HG03097 (cell line): ENCODE results near the gene CEP85L.

Experiments used
- ATAC-seq: cut with Tn5 transposase; IDR thresholded peaks from one replicate; pipeline ENCODE4 v1.9.1; 2021; ENCODE audit not compliant: unreplicated experiment, low FRiP score

The CEP85L gene

DNA sequence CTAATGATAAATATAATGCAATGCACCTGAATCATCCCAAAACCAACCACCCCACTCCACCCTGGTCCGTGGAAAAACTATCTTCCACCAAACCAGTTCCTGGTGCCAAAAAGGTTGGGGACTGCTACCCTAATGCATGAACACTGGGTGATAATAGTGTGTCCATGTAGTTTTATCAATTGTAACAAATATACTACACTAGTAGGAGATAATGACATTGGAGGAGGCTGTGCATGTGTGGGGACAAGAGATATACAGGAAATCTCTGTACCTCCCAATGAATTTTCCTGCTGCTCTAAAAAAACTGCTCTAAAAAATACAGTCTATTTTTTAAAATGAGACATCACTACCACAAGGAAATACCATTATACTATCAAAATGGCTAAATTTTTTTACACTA lies 20.5 kb downstream of the CEP85L start:
- no peak for ATAC-seq

DNA sequence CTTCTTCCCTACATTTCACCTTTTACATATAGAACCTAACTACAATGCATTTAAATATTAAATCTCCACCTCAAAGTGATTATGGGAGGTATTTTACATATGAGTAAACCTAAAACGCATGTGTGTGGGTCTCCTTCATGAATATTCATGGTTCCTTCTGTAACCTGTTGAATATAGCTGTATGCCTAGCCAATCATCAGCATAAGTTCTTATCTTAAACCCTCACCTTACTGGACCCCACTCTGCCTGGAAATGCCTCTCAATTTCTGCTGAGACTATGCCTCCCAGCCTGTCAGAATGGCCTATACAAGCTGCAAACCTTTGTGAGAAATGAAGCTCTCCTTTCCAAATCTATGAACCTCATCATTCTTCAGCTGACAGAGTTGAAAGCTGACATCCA lies 21.3 kb downstream of the CEP85L start:
- no peak for ATAC-seq

DNA sequence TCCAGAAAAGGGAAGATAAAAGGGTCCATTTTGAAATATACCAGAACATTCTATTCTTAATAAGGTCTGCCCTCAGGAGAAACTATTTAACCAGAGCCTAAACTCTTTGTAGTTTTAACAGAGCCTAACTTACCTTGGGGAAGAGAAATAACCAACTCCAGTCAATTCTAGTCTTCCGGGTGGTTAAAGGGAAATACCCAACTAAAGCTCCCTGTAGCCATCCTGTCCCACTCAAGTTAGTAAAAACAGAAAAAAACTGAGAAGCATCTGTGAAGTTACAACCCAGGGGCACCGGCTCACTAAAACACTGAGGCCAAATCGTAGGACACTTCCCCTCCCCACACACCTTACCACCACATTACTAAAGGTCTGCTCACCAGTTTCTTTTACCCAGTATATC lies 23.7 kb downstream of the CEP85L start:
- ATAC-seq: no peak

DNA sequence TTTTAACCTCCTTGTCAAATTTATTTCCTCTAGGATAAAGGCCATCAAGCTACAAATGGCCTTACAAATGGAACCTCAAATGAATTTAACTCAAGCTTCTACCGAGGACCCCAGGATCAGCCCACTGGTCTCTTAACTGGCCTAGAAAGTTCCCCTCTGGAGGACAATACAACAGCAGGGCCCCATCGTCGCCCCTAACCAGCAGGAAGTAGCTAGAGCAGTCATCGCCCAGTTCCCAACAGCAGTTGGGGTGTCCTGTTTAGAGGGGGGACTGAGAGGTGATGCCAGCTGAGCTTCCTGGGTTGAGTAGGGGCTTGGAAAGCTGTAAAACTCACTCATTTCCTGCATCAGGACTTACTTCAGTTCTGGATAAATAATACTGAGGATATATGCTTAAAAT lies 25.6 kb downstream of the CEP85L start:
- ATAC-seq: no peak

DNA sequence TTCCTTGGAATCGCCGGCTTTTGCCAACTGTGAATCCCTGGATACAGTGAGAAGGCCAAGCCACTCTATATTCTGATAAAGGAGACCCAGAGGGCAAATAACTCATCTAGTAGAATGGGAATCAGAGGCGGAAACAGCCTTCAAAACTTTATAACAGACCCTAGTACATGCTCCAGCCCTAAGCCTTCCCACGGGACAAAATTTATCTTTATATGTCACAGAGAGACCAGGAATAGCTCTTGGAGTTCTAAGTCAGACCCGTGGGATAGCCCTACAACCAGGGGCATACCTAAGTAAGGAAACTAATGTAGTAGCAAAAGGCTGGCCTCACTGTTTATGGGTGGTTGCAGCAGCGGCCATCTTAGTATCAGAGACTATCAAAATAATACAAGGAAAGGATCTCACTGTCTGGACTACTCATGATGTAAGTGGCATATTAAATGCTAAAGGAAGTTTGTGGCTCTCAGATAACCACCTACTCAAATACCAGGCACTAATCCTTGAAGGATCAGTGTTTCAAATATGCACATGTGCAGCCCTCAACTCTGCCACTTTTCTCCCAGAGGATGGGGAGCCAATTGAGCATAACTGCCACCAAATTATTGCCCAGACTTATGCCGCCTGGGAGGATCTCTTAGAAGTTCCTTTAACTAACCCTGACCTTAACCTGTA lies 29.5 kb downstream of the CEP85L start:
- ATAC-seq: no peak

DNA sequence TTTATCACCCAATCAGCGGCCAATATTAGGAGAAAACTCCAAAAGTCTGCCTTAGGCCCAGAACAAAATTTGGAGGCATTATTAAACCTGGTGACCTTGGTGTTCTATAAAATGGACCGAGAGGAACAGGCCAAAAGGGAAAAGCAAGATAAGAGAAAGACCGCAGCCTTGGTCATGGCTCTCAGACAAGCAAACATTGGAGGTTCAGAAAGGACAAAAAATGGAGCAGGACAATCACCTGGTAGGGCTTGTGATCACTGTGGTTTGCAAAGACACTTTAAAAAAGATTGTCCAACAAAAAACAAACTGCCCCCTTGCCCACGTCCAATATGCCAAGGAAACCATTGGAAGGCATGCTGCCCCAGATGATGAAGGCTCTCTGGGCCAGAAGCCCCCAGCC lies 31.2 kb downstream of the CEP85L start:
- ATAC-seq: no peak

DNA sequence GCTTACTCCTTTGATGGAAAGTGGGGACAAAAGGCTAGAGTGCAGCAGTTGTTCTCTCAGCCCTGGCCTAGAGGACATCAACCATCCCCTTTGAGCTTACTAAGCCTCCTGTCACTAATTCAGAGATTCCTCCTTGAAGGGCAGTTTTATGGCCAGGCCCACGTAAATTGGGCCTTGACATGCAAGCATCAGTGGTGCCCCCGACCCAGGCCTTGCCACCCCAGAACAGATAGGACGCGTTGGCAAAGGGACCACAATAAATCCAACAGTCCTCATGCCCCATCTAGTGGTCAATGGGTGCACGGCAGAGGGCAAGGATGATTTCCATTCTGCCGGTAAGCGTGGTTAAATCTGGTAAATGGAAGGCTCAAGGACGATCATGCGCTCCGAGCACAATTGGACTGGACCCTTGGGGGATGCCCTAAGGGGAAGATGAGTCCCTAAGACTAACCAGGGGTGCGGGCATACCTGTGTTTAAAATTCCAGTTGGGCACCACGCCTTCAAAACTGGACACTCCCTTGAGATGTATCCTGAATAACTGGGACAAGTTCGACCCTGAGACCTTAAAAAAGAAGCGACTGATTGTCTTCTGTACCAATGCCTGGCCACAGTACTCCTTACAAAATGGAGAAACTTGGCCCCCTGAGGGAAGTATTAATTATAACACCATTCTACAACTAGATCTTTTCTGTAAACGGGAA lies 32.6 kb downstream of the CEP85L start:
- peak; percentile 82 for ATAC-seq

DNA sequence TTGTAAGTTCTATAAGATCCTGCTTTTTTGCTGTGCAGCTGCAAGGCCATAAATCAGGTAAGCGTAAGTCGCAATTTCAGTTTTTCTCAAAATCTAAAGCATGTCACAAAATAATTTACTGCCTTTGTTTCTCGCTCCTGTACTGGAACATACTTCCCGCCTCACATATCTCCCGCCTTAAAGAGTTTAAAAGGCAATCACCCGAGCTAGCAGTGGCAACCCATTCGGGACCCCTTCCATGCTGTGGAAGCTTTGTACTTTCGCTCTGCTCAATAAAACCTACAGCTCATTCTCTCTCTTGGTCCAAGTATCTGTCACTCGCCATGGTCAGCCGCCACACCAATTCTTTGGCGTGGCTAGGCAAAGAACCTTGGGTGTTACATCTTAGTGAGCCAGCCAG lies 34.0 kb downstream of the CEP85L start:
- ATAC-seq: no peak

DNA sequence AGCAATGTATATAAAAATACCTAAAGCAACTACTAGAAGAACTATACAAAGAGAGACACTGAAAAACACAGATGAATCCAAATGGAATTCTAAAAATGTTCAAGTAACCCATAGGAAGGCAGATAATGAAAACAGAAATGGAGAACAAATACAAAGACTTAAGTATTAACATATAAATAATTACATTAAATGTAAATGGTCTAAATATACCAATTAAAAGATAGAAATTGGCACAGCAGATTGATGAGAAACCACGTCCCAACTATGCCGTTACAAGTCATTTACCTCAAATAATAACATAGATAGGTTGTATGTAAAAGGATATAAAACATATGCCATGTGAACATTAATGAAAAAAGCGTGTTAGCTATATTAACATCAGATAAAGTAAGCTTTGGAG lies 40.1 kb downstream of the CEP85L start:
- no peak for ATAC-seq

DNA sequence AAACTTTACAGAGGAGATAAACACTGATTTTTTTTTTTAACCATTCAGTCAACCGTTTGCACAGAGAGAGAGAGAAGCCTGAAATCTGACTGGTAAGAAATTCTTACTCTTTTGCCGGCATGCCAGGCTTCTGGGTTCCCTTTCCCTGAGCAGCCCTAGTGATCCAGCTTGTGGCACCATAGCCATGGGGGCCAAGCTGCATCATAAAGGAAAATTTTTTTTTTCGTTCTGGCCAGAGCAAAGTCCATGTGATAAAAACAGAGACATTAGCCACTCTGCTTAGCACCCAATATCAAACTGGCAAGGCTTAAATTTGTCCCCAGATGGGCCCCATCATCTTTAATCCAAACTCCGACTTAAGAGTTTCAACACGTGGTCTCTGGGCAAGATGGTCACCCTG lies 44.5 kb downstream of the CEP85L start:
- no peak for ATAC-seq

DNA sequence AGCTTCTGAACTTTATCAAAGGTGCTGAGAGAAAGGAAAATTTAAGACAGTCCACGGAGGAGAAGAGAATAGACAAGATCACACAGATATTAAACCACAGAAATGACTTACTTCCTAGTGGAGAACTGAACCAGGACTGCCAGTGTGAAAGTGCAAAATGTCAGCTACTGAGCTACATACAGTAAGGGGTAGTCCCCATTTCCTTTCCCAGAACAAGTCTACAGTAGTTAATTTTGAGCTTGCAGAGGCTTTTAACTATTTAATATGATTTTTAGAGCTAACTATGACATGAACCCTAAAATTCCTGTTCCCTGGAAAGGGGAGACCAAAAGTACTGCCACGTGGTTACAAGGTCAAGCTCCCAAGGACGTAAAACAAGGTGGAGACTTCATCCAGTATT lies 45.1 kb downstream of the CEP85L start:
- no peak for ATAC-seq

DNA sequence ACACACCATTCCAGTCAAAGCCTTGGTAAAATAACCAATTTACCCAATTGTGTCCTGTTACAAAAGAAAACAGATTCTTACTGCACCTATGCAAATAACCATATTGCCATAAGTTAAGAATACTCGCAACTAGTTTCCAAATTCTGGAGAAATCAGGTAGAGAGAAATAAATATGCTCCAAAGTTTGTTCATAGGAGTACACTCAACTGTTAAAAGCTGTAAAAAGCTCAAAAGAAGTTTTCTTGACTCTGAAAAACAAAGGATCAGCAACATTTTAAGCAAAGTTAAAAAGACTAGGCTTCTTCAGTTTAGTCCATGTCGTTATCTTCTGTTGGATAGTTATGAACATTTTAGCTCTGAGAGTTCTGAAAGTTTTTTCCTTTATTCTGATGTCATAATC lies 48.0 kb downstream of the CEP85L start:
- ATAC-seq: no peak

DNA sequence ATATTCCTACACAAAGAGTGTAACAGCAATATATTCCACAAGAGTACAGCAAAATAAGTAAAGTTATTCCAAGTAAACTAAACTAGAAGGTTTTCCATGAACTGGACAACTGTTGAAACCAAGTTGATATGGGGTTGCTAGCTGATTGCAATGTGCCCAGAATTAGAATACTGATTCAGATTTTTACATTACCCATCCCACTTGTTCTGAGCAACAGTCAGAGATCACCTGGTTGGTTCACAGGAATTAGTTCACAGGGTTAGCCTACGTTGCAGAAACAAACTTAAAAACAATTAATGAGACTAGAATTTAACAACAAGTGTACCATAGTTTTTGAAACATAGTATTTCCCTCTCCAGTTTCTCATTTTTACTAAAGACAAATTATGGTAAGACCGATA lies 49.1 kb downstream of the CEP85L start:
- ATAC-seq: no peak

DNA sequence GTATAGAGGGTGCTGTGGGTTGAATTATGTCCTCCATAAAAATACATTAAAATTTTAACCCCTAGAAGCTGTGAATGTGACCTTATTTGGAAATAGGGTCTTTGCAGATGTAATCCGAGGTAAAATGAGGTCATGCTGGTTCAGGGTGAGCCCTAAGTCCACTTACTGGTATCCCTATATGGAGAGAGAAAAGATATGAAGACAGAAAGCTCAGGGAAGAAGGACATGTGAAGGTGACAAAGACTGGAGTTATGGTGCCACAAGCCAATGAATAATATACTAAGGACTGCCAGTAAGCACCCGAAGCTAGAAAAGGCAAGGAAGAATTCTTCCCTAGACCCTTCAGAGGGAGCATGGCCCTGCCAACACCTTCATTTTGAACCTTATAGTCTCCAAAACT lies 53.1 kb downstream of the CEP85L start:
- no peak for ATAC-seq

DNA sequence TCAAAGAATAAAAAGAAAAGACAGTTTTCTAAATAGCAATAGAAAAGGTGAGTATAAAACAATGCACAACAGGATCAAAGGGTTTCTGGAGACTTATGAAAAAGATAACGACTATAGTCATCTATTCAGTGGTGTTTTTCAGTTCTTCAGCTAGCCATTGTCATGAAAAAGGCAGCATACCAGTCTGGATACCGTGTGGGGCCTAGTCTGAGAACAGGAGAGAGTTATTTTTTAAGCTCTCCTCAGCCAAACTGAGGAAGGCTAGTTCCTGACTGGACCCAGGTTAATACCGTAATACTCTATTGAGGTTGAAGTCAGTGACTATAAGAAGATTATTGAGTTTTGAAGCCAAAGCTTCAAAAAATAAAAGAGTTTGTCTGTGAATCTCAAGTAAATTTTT lies 53.8 kb downstream of the CEP85L start:
- ATAC-seq: no peak

DNA sequence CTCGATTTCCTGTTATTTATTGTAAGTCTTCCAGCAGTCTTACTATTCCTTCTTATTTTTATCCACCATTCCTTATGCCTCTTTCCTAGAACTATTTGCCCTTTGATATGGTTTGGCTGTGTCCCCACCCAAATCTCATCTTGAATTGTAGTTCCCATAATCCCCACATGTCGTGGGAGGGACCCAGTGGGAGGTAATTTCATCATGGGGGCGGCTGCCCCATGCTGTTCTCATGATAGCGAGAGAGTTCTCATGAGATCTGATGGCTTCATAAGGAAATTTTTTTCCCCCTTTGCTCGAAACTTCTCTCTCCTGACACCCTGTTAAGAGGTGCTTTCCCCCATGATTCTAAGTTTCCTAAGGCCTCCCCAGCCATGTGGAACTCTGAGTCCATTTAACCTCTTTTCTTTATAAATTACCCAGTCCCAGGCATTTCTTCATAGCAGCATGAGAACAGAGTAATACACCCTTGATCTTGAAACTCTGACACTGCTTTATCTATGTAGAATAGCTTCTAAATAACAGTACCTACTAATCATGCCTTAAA lies 54.5 kb downstream of the CEP85L start:
- no peak for ATAC-seq

DNA sequence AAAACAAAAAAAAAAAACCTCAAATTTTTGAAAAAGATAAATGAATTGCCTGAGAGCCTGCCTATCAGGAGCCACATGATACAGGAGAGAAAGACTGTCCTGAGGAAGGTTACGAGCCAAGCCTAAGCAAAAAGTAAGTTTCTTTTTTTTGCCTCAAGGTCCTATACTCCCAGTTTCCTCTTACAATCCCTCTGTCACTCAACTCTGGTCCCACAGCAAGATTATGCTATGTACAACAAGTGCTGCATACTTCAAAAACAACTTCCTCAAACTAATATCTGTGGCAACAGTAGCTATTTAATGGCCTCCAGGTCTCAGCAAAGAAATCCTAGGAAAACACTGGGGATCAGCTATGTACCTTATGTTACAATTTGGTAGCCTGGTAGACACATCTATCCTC lies 56.5 kb downstream of the CEP85L start:
- ATAC-seq: no peak

DNA sequence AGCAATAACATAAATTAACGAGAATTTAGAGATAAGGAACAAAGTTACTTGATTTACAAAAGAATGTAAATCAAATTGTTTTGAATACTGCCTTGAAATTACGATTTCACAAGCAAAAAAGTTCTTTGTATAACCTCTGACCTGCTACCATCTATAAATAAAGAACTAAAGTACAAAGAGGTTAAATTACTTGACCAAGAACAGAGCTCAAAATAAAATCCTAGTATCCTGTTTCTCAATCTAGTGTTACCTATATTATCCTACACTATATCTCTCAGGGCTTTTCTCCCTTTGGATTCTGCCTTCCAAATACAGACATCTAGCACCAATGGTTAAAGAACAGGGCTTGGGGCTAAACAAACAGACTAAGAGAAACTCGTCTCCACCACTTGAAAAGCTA lies 59.5 kb downstream of the CEP85L start:
- ATAC-seq: no peak

DNA sequence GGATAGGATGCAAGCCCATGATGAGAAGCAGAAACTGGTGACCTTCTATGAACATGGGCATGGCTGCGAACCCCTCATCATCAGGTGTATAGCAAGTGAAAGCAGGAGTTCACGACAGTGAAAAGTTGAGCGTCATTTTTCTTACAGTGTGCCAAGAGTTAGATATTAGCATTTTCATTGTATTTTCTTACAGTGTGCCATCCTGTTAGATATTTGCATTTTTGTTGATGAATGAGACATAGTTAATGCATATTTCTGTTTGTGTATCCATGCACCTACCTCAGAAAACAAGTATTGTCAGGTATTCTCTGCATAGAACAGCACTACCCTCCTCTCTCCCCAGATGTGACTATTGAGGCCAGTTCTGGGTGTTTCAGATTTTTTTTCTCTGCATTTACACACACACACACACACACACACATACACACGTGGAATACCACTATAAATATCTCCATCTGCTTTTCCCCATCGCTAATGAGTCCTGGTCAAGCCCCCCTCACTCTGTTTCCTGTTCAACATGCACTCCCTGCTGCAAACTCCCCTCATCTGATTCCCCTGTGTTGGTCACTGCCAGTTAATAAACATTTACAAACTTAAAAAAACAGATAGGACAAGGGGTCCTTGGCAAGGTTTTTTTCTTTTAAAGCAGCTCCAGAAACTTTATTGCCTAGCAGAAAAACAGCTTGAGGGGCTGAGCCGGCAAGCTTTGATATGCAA lies 61.6 kb downstream of the CEP85L start:
- ATAC-seq: no peak

DNA sequence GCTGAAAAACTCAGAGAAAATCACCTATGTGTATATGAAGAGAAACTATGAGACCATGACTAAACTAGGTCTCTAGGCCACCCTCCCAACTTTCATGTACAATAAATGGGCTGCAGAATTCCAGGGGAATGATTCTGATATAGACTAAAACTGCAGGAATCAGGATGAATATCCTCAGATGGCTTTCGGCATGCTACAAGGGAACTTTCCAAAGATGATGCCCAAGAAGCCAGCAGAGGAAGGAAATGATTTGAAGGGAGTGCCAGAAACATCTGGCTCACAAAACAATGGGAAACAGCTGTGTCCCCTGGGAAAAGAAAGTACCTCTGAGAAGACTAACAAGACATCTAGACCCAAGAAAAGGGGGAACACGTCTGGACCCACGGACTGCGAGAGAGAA lies 62.2 kb downstream of the CEP85L start:
- ATAC-seq: no peak

DNA sequence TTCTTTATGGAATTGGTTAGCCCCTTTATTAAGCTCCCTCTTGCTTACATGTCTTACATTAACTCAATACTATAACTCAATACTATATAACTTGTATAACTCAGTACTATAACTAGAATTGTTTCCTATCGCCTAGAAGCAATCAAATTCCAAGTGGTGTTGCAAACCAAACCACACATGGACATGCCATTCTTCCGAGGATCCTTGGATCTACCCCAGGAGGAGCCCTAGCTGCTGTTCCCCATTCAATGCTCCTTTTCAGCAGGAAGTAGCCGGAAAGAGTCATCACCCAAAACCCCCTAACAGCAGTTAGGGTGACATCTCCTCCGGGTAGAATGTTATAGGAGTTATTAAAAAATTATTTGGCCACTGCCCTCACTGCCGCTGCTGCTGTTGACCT lies 62.8 kb downstream of the CEP85L start:
- ATAC-seq: no peak
